ENCODE data around the gene TATDN2. TPM values are rescaled to one million over a fixed set of nuclear protein-coding genes. Genes with fewer than 3 reads are reported as not detected.

TATDN2 gene
- 19.2 and 20.0 TPM in 2 replicates for total RNA-seq

- DNase-seq (ENCODE audit: insufficient read length, low spot score, missing footprints): peak; percentile 99
- Histone ChIP-seq H2AFZ (ENCODE audit: low read length) (peak within 1 kb of the TSS; percentile 91), H3K4me2 (ENCODE audit: insufficient read depth, low read length) (peak within 1 kb of the TSS; percentile 94), H3K79me2 (ENCODE audit: insufficient read depth, low read length) (peaks cover 45% of the 10 kb centered on the region), H3K27me3 (ENCODE audit: insufficient read depth, low read length) (no peaks in the 10 kb centered on the region), H4K20me1 (ENCODE audit: insufficient read depth, low read length) (peaks cover 28% of the 10 kb centered on the region), H3K9me3 (ENCODE audit: low read depth, low read length) (peaks cover 3% of the 10 kb centered on the region), H3K36me3 (ENCODE audit: insufficient read depth, low read length) (peaks cover 4% of the 10 kb centered on the region), H3K4me1 (ENCODE audit: insufficient read depth, low read length) (peaks cover 15% of the 10 kb centered on the region), H3K4me3 (ENCODE audit: insufficient read depth, low read length) (peak within 1 kb of the TSS; percentile 95), H3K27ac (ENCODE audit: low read depth, low read length) (peak within 1 kb of the TSS; percentile 77)
- no peak for TF ChIP-seq CTCF (IDR thresholded peaks at IDR 0.05; ENCODE audit: extremely low read depth, low read depth, low read length)
These were observed at the start of gene TATDN2 for GRCh38 chr3:10248184-10248983. TATDN2 (plus strand) TSS chr3:10248459; CDS start chr3:10249201, 742 bp downstream.

GRCh38 chr3:10198761-10199649 lies 49.3 kb upstream of the TATDN2 start:
- H3K27me3 ChIP-seq (ENCODE audit: insufficient read depth, low read length): no peaks in the 10 kb centered on the region
- DNase-seq (ENCODE audit: insufficient read length, low spot score, missing footprints): peak; percentile 88
- H3K4me2 ChIP-seq (ENCODE audit: insufficient read depth, low read length): no peak overlapping the region
- peaks cover 18% of the 10 kb centered on the region for H3K79me2 ChIP-seq (ENCODE audit: insufficient read depth, low read length)
- no peaks in the 10 kb centered on the region for H3K9me3 ChIP-seq (ENCODE audit: low read depth, low read length)
- TF ChIP-seq CTCF (IDR thresholded peaks at IDR 0.05; ENCODE audit: extremely low read depth, low read depth, low read length): no peak
- H3K36me3 ChIP-seq (ENCODE audit: insufficient read depth, low read length): peaks cover 9% of the 10 kb centered on the region
- H3K4me3 ChIP-seq (ENCODE audit: insufficient read depth, low read length): no peak overlapping the region
- H3K4me1 ChIP-seq (ENCODE audit: insufficient read depth, low read length): peaks cover 47% of the 10 kb centered on the region
- H3K27ac ChIP-seq (ENCODE audit: low read depth, low read length): peak overlapping the region; percentile 48
- H2AFZ ChIP-seq (ENCODE audit: low read length): peak overlapping the region; percentile 67
- H4K20me1 ChIP-seq (ENCODE audit: insufficient read depth, low read length): no peaks in the 10 kb centered on the region

- no peaks in the 10 kb centered on the region for H3K79me2 ChIP-seq (ENCODE audit: insufficient read depth, low read length)
- peak overlapping the region; percentile 34 for H2AFZ ChIP-seq (ENCODE audit: low read length)
- peaks cover 9% of the 10 kb centered on the region for H3K36me3 ChIP-seq (ENCODE audit: insufficient read depth, low read length)
- peak overlapping the region; percentile 41 for H3K4me3 ChIP-seq (ENCODE audit: insufficient read depth, low read length)
- H3K27me3 ChIP-seq (ENCODE audit: insufficient read depth, low read length): no peaks in the 10 kb centered on the region
- H3K27ac ChIP-seq (ENCODE audit: low read depth, low read length): peak overlapping the region; percentile 97
- no peak for TF ChIP-seq CTCF (IDR thresholded peaks at IDR 0.05; ENCODE audit: extremely low read depth, low read depth, low read length)
- peaks cover 27% of the 10 kb centered on the region for H3K4me1 ChIP-seq (ENCODE audit: insufficient read depth, low read length)
- no peaks in the 10 kb centered on the region for H4K20me1 ChIP-seq (ENCODE audit: insufficient read depth, low read length)
- H3K4me2 ChIP-seq (ENCODE audit: insufficient read depth, low read length): peak overlapping the region; percentile 73
- H3K9me3 ChIP-seq (ENCODE audit: low read depth, low read length): no peaks in the 10 kb centered on the region
- DNase-seq (ENCODE audit: insufficient read length, low spot score, missing footprints): no peak
These were observed 43.3 kb upstream of the TATDN2 start for GRCh38 chr3:10204921-10205320.
